ENCODE data around the gene UBE2U.

UBE2U gene

DNA sequence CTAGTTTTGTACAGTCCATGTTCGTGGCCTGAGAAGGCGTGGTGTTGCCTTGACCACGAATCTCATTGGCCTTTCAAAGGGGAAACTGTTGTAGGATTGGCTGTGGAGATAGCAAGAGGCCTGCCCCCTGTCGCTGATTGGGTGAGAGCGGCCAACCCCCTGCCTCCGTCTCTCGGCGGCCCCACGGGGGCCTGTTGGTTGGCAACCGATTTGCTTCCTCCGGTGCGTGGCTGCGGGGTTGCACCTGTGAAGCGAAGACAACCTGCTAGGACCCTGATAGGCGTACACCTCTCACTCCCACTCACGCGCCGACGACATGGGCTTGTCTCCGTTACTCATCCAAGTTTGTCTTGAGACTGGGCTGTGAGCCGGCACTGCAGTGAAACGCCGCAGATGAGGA, at the start of gene UBE2U:
Gene UBE2U, plus strand, starts transcription at position 204 of the 400 bp plus-strand sequence. CDS start 428 bp downstream, outside the sequence.
- Histone ChIP-seq H3K9me3 (ENCODE audit: low read length) (no peaks in the 10 kb centered on the region), H3K27me3 (ENCODE audit: control insufficient read depth in 1 of 2, insufficient read depth in 2 of 2, low read length in 2 of 2) (no peaks in the 10 kb centered on the region), H3K4me3 (ENCODE audit: low read depth in 1 of 2, low read length in 2 of 2) (no peak within 1 kb of the TSS), H3K27ac (ENCODE audit: low read depth, low read length) (no peak within 1 kb of the TSS), H3K4me1 (ENCODE audit: insufficient read depth, low read length) (no peaks in the 10 kb centered on the region), H3K36me3 (ENCODE audit: insufficient read depth, low read length) (no peaks in the 10 kb centered on the region), H3K9ac (ENCODE audit: low read length) (no peak within 1 kb of the TSS)

GRCh38 chr1:64155278-64155677, 48.1 kb upstream of the UBE2U start:
- H3K36me3 ChIP-seq (ENCODE audit: insufficient read depth, low read length): no peaks in the 10 kb centered on the region

GRCh38 chr1:64161357-64161941, 42.0 kb upstream of the UBE2U start:
- Histone ChIP-seq H3K27ac (ENCODE audit: low read depth, low read length) (peak overlapping the region; percentile 40), H3K36me3 (ENCODE audit: insufficient read depth, low read length) (no peaks in the 10 kb centered on the region), H3K9me3 (ENCODE audit: low read length) (no peaks in the 10 kb centered on the region), H3K4me3 (ENCODE audit: low read depth in 1 of 2, low read length in 2 of 2) (no peak overlapping the region), H3K9ac (ENCODE audit: low read length) (no peak overlapping the region), H3K27me3 (ENCODE audit: control insufficient read depth in 1 of 2, insufficient read depth in 2 of 2, low read length in 2 of 2) (no peaks in the 10 kb centered on the region), H3K4me1 (ENCODE audit: insufficient read depth, low read length) (peaks cover 20% of the 10 kb centered on the region)

More at GRCh38 chr1:64155278-64155677, 48.1 kb upstream of the UBE2U start:
- H3K27ac ChIP-seq (ENCODE audit: low read depth, low read length): no peak overlapping the region
- no peaks in the 10 kb centered on the region for H3K27me3 ChIP-seq (ENCODE audit: control insufficient read depth in 1 of 2, insufficient read depth in 2 of 2, low read length in 2 of 2)
- H3K9me3 ChIP-seq (ENCODE audit: low read length): no peaks in the 10 kb centered on the region
- no peak overlapping the region for H3K9ac ChIP-seq (ENCODE audit: low read length)
- no peaks in the 10 kb centered on the region for H3K4me1 ChIP-seq (ENCODE audit: insufficient read depth, low read length)
- H3K4me3 ChIP-seq (ENCODE audit: low read depth in 1 of 2, low read length in 2 of 2): no peak overlapping the region

DNA sequence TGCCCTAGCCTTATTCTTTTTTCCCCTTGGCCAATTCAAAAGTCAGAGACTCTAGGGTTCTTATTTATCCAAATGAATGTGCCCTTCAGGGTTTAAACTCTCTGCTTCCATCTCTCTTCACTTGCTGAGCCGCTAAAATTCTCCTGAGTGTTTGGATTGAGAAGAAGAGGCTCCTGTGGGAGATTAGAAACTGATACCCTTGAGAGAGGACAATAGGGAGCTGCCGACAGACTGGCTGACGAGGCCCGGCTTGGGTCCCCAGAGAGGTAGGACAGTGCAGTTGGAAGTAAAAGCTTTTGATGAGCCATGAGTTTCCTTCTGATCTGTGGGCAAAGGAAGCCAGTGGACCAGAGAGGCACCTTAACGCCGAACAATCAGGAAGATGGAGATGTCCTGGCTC, 41.3 kb upstream of the UBE2U start:
- H3K9ac ChIP-seq (ENCODE audit: low read length): no peak overlapping the region

DNA sequence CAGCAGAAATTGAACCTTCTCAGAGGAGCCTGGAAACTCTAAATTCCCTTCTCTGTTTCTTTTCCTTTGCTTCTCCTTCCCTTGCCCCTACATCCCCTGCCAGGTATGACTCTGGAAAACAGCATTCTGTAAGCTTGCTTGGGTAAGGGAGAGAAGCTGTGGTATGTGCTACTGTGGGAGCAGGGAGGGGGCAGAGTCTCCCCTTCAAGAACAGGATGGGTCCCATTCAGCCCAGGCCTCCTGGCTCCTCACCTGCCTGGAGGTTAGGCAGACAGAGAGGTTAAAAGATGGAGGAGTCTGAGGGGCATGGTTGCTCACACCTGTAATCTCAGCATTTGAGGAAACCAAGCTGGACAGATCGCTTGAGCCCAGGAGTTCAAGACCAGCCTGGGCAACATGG, 40.6 kb upstream of the UBE2U start:
- H3K27me3 ChIP-seq (ENCODE audit: control insufficient read depth in 1 of 2, insufficient read depth in 2 of 2, low read length in 2 of 2): no peaks in the 10 kb centered on the region
- H3K4me1 ChIP-seq (ENCODE audit: insufficient read depth, low read length): peaks cover 20% of the 10 kb centered on the region
- no peak overlapping the region for H3K4me3 ChIP-seq (ENCODE audit: low read depth in 1 of 2, low read length in 2 of 2)
- no peak overlapping the region for H3K27ac ChIP-seq (ENCODE audit: low read depth, low read length)
- no peaks in the 10 kb centered on the region for H3K36me3 ChIP-seq (ENCODE audit: insufficient read depth, low read length)
- H3K9me3 ChIP-seq (ENCODE audit: low read length): no peaks in the 10 kb centered on the region
- H3K9ac ChIP-seq (ENCODE audit: low read length): no peak overlapping the region

More for the DNA sequence above, 41.3 kb upstream of the UBE2U start:
- Histone ChIP-seq H3K27ac (ENCODE audit: low read depth, low read length) (peak overlapping the region; percentile 27), H3K27me3 (ENCODE audit: control insufficient read depth in 1 of 2, insufficient read depth in 2 of 2, low read length in 2 of 2) (no peaks in the 10 kb centered on the region), H3K36me3 (ENCODE audit: insufficient read depth, low read length) (no peaks in the 10 kb centered on the region), H3K4me3 (ENCODE audit: low read depth in 1 of 2, low read length in 2 of 2) (no peak overlapping the region), H3K9me3 (ENCODE audit: low read length) (no peaks in the 10 kb centered on the region), H3K4me1 (ENCODE audit: insufficient read depth, low read length) (peaks cover 20% of the 10 kb centered on the region)

DNA sequence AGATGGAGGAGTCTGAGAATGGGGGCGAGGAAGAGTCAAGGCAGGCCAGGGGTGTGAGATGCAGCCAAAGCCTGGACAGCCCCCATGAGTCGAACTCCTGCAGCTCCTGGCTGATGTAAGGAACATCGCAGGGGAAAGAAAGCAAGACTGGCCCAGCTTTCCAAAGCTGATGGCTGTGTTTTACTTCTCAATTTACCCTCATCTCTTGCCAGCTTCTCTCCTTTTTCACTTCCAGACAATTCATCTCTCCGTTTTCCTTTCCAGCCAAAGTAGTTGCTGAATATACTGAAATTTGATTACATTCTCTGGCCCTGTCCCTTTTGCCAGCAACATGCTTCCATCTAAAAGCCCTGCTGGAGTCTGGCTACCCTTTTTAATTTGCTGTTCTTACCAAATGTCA, 40.0 kb upstream of the UBE2U start:
- Histone ChIP-seq H3K36me3 (ENCODE audit: insufficient read depth, low read length) (no peaks in the 10 kb centered on the region), H3K9ac (ENCODE audit: low read length) (no peak overlapping the region), H3K4me1 (ENCODE audit: insufficient read depth, low read length) (peaks cover 20% of the 10 kb centered on the region), H3K4me3 (ENCODE audit: low read depth in 1 of 2, low read length in 2 of 2) (no peak overlapping the region), H3K27me3 (ENCODE audit: control insufficient read depth in 1 of 2, insufficient read depth in 2 of 2, low read length in 2 of 2) (no peaks in the 10 kb centered on the region), H3K9me3 (ENCODE audit: low read length) (no peaks in the 10 kb centered on the region), H3K27ac (ENCODE audit: low read depth, low read length) (no peak overlapping the region)

GRCh38 chr1:64163970-64164369, 39.5 kb upstream of the UBE2U start:
- H3K4me3 ChIP-seq (ENCODE audit: low read depth in 1 of 2, low read length in 2 of 2): no peak overlapping the region
- H3K27ac ChIP-seq (ENCODE audit: low read depth, low read length): no peak overlapping the region
- no peaks in the 10 kb centered on the region for H3K27me3 ChIP-seq (ENCODE audit: control insufficient read depth in 1 of 2, insufficient read depth in 2 of 2, low read length in 2 of 2)
- H3K9ac ChIP-seq (ENCODE audit: low read length): no peak overlapping the region
- H3K36me3 ChIP-seq (ENCODE audit: insufficient read depth, low read length): no peaks in the 10 kb centered on the region
- H3K4me1 ChIP-seq (ENCODE audit: insufficient read depth, low read length): peaks cover 20% of the 10 kb centered on the region
- no peaks in the 10 kb centered on the region for H3K9me3 ChIP-seq (ENCODE audit: low read length)

GRCh38 chr1:64166629-64167028, 36.8 kb upstream of the UBE2U start:
- H3K4me3 ChIP-seq (ENCODE audit: low read depth in 1 of 2, low read length in 2 of 2): no peak overlapping the region
- H3K9me3 ChIP-seq (ENCODE audit: low read length): no peaks in the 10 kb centered on the region
- H3K36me3 ChIP-seq (ENCODE audit: insufficient read depth, low read length): no peaks in the 10 kb centered on the region
- H3K27ac ChIP-seq (ENCODE audit: low read depth, low read length): no peak overlapping the region
- peaks cover 10% of the 10 kb centered on the region for H3K4me1 ChIP-seq (ENCODE audit: insufficient read depth, low read length)
- H3K27me3 ChIP-seq (ENCODE audit: control insufficient read depth in 1 of 2, insufficient read depth in 2 of 2, low read length in 2 of 2): no peaks in the 10 kb centered on the region
- H3K9ac ChIP-seq (ENCODE audit: low read length): no peak overlapping the region

GRCh38 chr1:64167176-64167575, 36.2 kb upstream of the UBE2U start:
- Histone ChIP-seq H3K4me3 (ENCODE audit: low read depth in 1 of 2, low read length in 2 of 2) (no peak overlapping the region), H3K27ac (ENCODE audit: low read depth, low read length) (no peak overlapping the region), H3K4me1 (ENCODE audit: insufficient read depth, low read length) (peaks cover 9% of the 10 kb centered on the region), H3K36me3 (ENCODE audit: insufficient read depth, low read length) (no peaks in the 10 kb centered on the region), H3K9ac (ENCODE audit: low read length) (no peak overlapping the region), H3K9me3 (ENCODE audit: low read length) (no peaks in the 10 kb centered on the region), H3K27me3 (ENCODE audit: control insufficient read depth in 1 of 2, insufficient read depth in 2 of 2, low read length in 2 of 2) (no peaks in the 10 kb centered on the region)

DNA sequence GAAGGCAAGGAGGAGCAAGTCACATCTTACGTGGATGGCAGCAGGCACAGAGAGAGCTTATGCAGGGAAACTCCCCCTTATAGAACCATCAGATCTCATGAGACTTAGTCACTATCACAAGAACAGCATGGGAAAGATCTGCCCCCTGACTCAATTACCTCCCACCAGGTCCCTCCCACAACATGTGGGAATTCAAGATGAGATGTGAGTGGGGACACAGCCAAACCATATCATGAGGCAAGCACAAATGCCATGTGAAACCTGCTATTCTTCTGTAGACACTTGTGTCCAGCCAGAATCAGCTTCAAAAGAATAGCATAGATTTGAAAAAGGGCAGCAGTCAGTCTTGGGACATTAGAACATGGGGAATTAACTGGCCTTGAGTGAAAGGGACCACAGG, 32.2 kb upstream of the UBE2U start:
- H3K36me3 ChIP-seq (ENCODE audit: insufficient read depth, low read length): no peaks in the 10 kb centered on the region
- no peak overlapping the region for H3K27ac ChIP-seq (ENCODE audit: low read depth, low read length)
- H3K4me1 ChIP-seq (ENCODE audit: insufficient read depth, low read length): peaks cover 18% of the 10 kb centered on the region
- no peaks in the 10 kb centered on the region for H3K9me3 ChIP-seq (ENCODE audit: low read length)
- H3K27me3 ChIP-seq (ENCODE audit: control insufficient read depth in 1 of 2, insufficient read depth in 2 of 2, low read length in 2 of 2): no peaks in the 10 kb centered on the region
- H3K9ac ChIP-seq (ENCODE audit: low read length): no peak overlapping the region
- H3K4me3 ChIP-seq (ENCODE audit: low read depth in 1 of 2, low read length in 2 of 2): no peak overlapping the region

- Histone ChIP-seq H3K9me3 (ENCODE audit: low read length) (no peaks in the 10 kb centered on the region), H3K36me3 (ENCODE audit: insufficient read depth, low read length) (no peaks in the 10 kb centered on the region), H3K4me1 (ENCODE audit: insufficient read depth, low read length) (peaks cover 18% of the 10 kb centered on the region), H3K9ac (ENCODE audit: low read length) (no peak overlapping the region), H3K4me3 (ENCODE audit: low read depth in 1 of 2, low read length in 2 of 2) (no peak overlapping the region), H3K27me3 (ENCODE audit: control insufficient read depth in 1 of 2, insufficient read depth in 2 of 2, low read length in 2 of 2) (no peaks in the 10 kb centered on the region), H3K27ac (ENCODE audit: low read depth, low read length) (no peak overlapping the region)
These were observed 31.6 kb upstream of the UBE2U start for GRCh38 chr1:64171797-64172281.

DNA sequence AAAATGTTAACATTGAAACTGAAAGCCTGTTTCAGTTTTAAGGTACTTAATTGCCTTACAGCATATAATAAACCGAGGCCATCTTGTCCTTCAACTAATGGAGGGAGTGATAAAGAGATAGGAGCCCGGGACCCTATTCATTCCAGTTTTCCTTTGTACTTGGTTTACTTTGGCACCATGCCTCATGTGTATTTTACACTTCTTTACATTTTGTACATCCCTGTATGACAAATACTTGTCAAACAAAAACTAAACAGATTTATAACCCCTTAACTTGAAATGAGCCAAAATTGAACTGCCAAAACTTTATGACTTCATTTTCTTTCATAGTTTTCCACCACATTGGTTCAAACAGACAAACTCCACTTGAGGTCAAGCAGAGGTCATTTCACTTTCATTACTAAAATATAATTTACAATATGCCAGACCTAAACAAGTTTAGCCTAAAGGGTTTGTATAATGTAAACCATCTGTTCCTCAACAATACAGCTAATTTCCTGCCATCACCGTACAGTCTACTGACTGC, 30.9 kb upstream of the UBE2U start:
- Histone ChIP-seq H3K9ac (ENCODE audit: low read length) (no peak overlapping the region), H3K27me3 (ENCODE audit: control insufficient read depth in 1 of 2, insufficient read depth in 2 of 2, low read length in 2 of 2) (no peaks in the 10 kb centered on the region), H3K4me1 (ENCODE audit: insufficient read depth, low read length) (peaks cover 18% of the 10 kb centered on the region), H3K9me3 (ENCODE audit: low read length) (no peaks in the 10 kb centered on the region), H3K4me3 (ENCODE audit: low read depth in 1 of 2, low read length in 2 of 2) (no peak overlapping the region), H3K36me3 (ENCODE audit: insufficient read depth, low read length) (no peaks in the 10 kb centered on the region), H3K27ac (ENCODE audit: low read depth, low read length) (no peak overlapping the region)
